Calu3 (cell line): ENCODE results near the gene CCDC197. TPM values are rescaled to one million over a fixed set of nuclear protein-coding genes. Genes with fewer than 3 reads are reported as not detected.

Experiments
- BruUV-seq: library from RNA; stranded (reverse); fragments of 400-500 nt; replicated peaks from 2 replicates; lab custom pipeline; 2021; lab: Mats Ljungman, UMichigan
- CTCF ChIA-PET: fragments of 300-600 bp; sonication (Branson Sonifier 250); formaldehyde crosslinking; loops from one replicate; lab custom pipeline; 2022; ENCODE audit warnings: antibody characterized with exemption; lab: Charles Lee
- DNase-seq: peaks from one replicate; pipeline ENCODE4 v3.0.0; 2022
- H3K27ac Mint-ChIP-seq: one replicate; pipeline ENCODE4 v1.8.0; 2022; ENCODE audit warnings: mixed read lengths; ENCODE audit not compliant: unreplicated experiment
- H3K27me3 Mint-ChIP-seq: one replicate; pipeline ENCODE4 v1.8.0; 2022; ENCODE audit warnings: mixed read lengths; ENCODE audit not compliant: unreplicated experiment
- H3K36me3 Mint-ChIP-seq: one replicate; pipeline ENCODE4 v1.8.0; 2022; ENCODE audit warnings: mild to moderate bottlenecking, moderate library complexity, mixed read lengths; ENCODE audit not compliant: insufficient read depth, unreplicated experiment
- H3K4me1 Mint-ChIP-seq: one replicate; pipeline ENCODE4 v1.8.0; 2022; ENCODE audit warnings: mild to moderate bottlenecking, low read depth, mixed read lengths; ENCODE audit not compliant: unreplicated experiment
- H3K4me3 Mint-ChIP-seq: one replicate; pipeline ENCODE4 v1.8.0; 2022; ENCODE audit warnings: mild to moderate bottlenecking, low read depth, moderate library complexity, mixed read lengths; ENCODE audit not compliant: unreplicated experiment
- H3K9me3 Mint-ChIP-seq: one replicate; pipeline ENCODE4 v1.8.0; 2022; ENCODE audit warnings: low read depth, mixed read lengths; ENCODE audit not compliant: unreplicated experiment
- CTCF ChIP-seq: fragments of 200-600 bp; IDR thresholded peaks from one replicate; pipeline ENCODE4 v1.8.0; 2022; ENCODE audit warnings: antibody characterized with exemption; ENCODE audit not compliant: unreplicated experiment
- intact Hi-C: fragments of 100-400 bp; cut with micrococcal nuclease; formaldehyde crosslinking; loops from one replicate; pipeline ENCODE4 v1.10.0; 2022; ENCODE audit not compliant: unreplicated experiment
- total RNA-seq: library from RNA; stranded (reverse); gene quantifications from 2 replicates; pipeline ENCODE4 v1.2.3, GENCODE V29; 2022

Gene CCDC197
- total RNA-seq, 1 experiment from 2014 or later, result not detected

DNA sequence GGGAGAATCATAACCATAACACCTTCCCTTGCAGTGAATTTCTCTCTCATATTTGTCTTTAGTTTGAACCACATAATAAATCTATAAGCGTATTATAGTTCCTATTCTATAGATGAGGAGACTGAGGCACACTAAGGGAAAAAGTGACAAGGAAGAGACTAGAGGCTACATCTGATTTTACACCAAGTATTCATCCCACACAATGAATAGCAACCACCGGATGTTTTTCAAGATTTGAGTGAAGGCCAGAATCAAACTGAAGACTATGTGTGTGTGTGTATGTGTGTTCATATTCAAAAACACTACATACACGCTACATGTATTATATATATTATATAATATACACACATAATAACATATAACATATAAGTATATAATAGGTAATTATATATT is 25.5 kb upstream of the CCDC197 start:
- no peaks in the 10 kb centered on the region for H3K4me1 Mint-ChIP-seq
- no peaks in the 10 kb centered on the region for H3K9me3 Mint-ChIP-seq
- no peak for DNase-seq
- intact Hi-C loops, result no loop called here
- H3K27me3 Mint-ChIP-seq, result peaks cover 16% of the 10 kb centered on the region
- CTCF ChIA-PET, result interaction anchor here (1.4 to 3.8 kb wide), 4 partner anchors 19 to 165 kb away, joined by 4 to 51 read pairs (median 8); no protein-coding TSS in a partner anchor
- BruUV-seq, result no TSS peak
- H3K36me3 Mint-ChIP-seq, result no peaks in the 10 kb centered on the region
- TF ChIP-seq CTCF, result no peak
- no peak overlapping the region for H3K4me3 Mint-ChIP-seq
- H3K27ac Mint-ChIP-seq, result no peak overlapping the region

DNA sequence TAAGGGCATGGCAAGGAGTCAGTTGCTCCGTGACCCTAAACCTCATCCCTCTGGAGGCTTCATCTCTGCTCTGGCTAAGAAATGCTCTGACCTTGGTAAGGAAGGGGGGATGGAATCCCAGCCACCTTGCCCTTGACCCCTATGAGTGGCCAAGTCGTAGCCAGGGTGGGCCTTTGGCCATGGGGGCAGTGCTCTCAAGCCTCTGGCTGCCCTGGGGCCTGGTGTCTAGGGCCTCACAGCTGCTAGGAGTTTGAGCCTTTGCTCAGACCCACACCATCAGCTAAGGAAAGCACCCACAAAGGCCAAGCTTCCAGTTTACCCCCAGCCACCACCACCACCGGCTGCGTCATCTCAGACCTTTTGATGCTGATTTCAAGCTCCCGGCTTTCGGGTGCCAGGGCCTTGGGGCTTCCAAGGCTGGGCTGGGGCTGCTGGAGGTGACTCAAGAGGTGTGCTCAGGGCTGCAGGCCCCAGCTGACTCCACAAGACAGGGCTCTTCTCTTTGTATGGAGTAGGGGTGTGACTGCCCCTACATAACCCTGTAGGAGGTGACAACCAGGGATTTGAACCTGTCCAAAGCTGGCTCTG is 24.4 kb upstream of the CCDC197 start:
- Mint-ChIP-seq H3K9me3 (no peaks in the 10 kb centered on the region), H3K4me1 (no peaks in the 10 kb centered on the region), H3K27me3 (peaks cover 26% of the 10 kb centered on the region), H3K36me3 (no peaks in the 10 kb centered on the region), H3K4me3 (no peak overlapping the region), H3K27ac (no peak overlapping the region)
- BruUV-seq, result no TSS peak
- DNase-seq, result no peak
- intact Hi-C loops, result no loop called here
- TF ChIP-seq CTCF, result no peak
- CTCF ChIA-PET, result interaction anchor here (3.8 kb wide), 1 partner anchor 33 kb away, joined by 51 read pairs; no protein-coding TSS in a partner anchor

DNA sequence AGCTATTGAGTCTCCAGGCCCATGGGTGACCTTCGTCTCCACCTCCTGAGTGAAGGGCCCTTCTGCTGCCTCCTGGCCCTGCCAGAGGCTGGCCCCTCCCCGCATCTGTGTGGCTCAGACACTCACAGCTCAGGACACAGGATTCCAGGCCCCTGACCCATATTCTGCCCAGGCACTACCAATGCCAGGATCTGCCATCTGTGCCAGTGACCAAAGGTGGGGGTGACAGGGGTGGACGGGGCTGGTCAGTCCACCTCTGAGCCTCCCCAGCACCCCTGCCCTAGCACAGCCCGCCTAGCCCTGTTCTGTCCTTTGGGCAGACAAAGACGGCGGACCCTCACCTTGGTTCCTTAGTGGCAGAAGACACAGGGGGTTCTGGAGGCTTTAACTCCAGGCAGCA is 23.5 kb upstream of the CCDC197 start:
- no TSS peak for BruUV-seq
- peaks cover 26% of the 10 kb centered on the region for H3K27me3 Mint-ChIP-seq
- no peaks in the 10 kb centered on the region for H3K36me3 Mint-ChIP-seq
- no peak overlapping the region for H3K27ac Mint-ChIP-seq
- intact Hi-C loops, result no loop called here
- no peak for DNase-seq
- TF ChIP-seq CTCF, result no peak
- no peaks in the 10 kb centered on the region for H3K9me3 Mint-ChIP-seq
- CTCF ChIA-PET, result interaction anchor here (3.8 kb wide), 1 partner anchor 34 kb away, joined by 51 read pairs; no protein-coding TSS in a partner anchor
- H3K4me3 Mint-ChIP-seq, result no peak overlapping the region
- H3K4me1 Mint-ChIP-seq, result no peaks in the 10 kb centered on the region

- CTCF ChIA-PET, result no interaction called here
- Mint-ChIP-seq H3K36me3 (no peaks in the 10 kb centered on the region), H3K4me1 (no peaks in the 10 kb centered on the region), H3K9me3 (no peaks in the 10 kb centered on the region), H3K27ac (no peak overlapping the region), H3K27me3 (peaks cover 26% of the 10 kb centered on the region), H3K4me3 (no peak overlapping the region)
- intact Hi-C loops, result no loop called here
- no peak for TF ChIP-seq CTCF
- no peak for DNase-seq
- no TSS peak for BruUV-seq
Observed at GRCh38 chr14:93974299-93974698, 22.8 kb upstream of the CCDC197 start.
